Measurements from ENCODE around the gene DHCR7.

DHCR7 gene

GRCh38 chr11:71456294-71456693, 8.1 kb upstream of the DHCR7 start:
- DNase-seq: no peak

- peak; percentile 26 for DNase-seq
Measured at GRCh38 chr11:71454470-71455113, 6.4 kb upstream of the DHCR7 start.

- DNase-seq: no peak
Measured at GRCh38 chr11:71453918-71454304, 5.7 kb upstream of the DHCR7 start.

GRCh38 chr11:71453037-71453917, 5.1 kb upstream of the DHCR7 start, which contains the start of gene NADSYN1:
Gene NADSYN1, plus strand, starts transcription at chr11:71453203. Its CDS starts 94 bp downstream, at chr11:71453297.
- peak; percentile 97 for DNase-seq

- peak; percentile 67 for DNase-seq
Measured at GRCh38 chr11:71452199-71453036, 4.2 kb upstream of the DHCR7 start.

GRCh38 chr11:71451596-71452198, 3.5 kb upstream of the DHCR7 start:
- DNase-seq: no peak

GRCh38 chr11:71450939-71451338, 2.7 kb upstream of the DHCR7 start:
- DNase-seq: no peak

GRCh38 chr11:71450507-71450906, 2.3 kb upstream of the DHCR7 start:
- DNase-seq: no peak

GRCh38 chr11:71449596-71449995, 1.4 kb upstream of the DHCR7 start:
- peak; percentile 57 for DNase-seq

- DNase-seq: peak; percentile 85
Measured at GRCh38 chr11:71447791-71448256, 369 bp downstream of the DHCR7 start.

- peak; percentile 39 for DNase-seq
Measured at GRCh38 chr11:71446942-71447688, 1.1 kb downstream of the DHCR7 start.

- DNase-seq: no peak
Measured at GRCh38 chr11:71446150-71446549, 2.0 kb downstream of the DHCR7 start.

GRCh38 chr11:71444811-71445210, 3.4 kb downstream of the DHCR7 start:
- no peak for DNase-seq

- no peak for DNase-seq
Measured at GRCh38 chr11:71443736-71444445, 4.3 kb downstream of the DHCR7 start.

- DNase-seq: no peak
Measured at GRCh38 chr11:71442880-71443279, 5.3 kb downstream of the DHCR7 start.

- no peak for DNase-seq
Measured at GRCh38 chr11:71442123-71442522, 6.1 kb downstream of the DHCR7 start.

GRCh38 chr11:71441251-71441650, 6.9 kb downstream of the DHCR7 start:
- DNase-seq: no peak

- no peak for DNase-seq
Measured at GRCh38 chr11:71440021-71440755, 8.0 kb downstream of the DHCR7 start.

- no peak for DNase-seq
Measured at GRCh38 chr11:71438650-71439049, 9.5 kb downstream of the DHCR7 start.

GRCh38 chr11:71437879-71438278, 10.3 kb downstream of the DHCR7 start:
- DNase-seq: no peak

GRCh38 chr11:71437399-71437798, 10.8 kb downstream of the DHCR7 start:
- no peak for DNase-seq

All from NCI-H69 (cell line).